ENCODE results near the gene EXOSC10. TPM values are rescaled to one million over a fixed set of nuclear protein-coding genes. Genes with fewer than 3 reads are reported as not detected.

EXOSC10 gene
- total RNA-seq, 2 donors from 2014 or later, result 78.5 to 78.9 TPM

DNA sequence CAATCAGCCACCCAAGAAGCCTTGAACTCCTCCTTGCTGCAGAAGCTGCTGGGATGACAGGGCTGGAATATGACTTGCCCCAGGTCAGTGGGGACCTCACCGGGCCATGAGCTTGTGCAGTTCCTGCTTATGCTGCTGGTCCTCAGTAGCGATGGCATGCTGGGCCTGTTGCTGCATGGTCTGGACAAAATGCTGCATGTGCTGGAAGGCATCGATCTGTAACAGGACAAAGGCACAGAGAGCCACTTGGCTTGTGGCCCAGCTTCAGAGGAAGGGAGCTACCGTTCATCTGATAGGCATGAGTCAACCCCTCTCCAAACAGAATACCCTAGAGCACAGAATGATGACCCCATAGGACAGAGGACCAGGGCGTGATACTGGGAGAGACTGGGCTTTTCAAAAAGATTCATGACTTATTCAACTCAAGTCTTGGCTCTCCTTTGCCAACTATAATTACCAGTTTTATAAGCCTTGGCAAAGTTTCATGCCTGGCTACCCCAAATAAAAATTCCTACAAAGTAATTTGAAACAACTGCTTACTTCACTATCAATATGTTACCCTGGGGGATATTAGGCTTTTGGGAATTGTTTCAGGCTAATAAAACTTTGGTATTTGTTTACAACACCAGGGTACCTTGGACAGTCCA lies 34.7 kb upstream of the EXOSC10 start:
- no peak overlapping the region for H3K4me3 ChIP-seq
- DNase-seq (ENCODE audit: low spot score) (no peak), ATAC-seq (ENCODE audit: insufficient number of reproducible peaks, low FRiP score, low read depth) (no peak)
- H3K36me3 ChIP-seq, result peaks cover 55% of the 10 kb centered on the region
- no peaks in the 10 kb centered on the region for H3K4me1 ChIP-seq (ENCODE audit: control insufficient read depth in 1 of 2, low read depth in 2 of 2)
- no peaks in the 10 kb centered on the region for H3K27me3 ChIP-seq (replicated peaks; ENCODE audit: insufficient read depth)
- TF ChIP-seq, protein P1, sequence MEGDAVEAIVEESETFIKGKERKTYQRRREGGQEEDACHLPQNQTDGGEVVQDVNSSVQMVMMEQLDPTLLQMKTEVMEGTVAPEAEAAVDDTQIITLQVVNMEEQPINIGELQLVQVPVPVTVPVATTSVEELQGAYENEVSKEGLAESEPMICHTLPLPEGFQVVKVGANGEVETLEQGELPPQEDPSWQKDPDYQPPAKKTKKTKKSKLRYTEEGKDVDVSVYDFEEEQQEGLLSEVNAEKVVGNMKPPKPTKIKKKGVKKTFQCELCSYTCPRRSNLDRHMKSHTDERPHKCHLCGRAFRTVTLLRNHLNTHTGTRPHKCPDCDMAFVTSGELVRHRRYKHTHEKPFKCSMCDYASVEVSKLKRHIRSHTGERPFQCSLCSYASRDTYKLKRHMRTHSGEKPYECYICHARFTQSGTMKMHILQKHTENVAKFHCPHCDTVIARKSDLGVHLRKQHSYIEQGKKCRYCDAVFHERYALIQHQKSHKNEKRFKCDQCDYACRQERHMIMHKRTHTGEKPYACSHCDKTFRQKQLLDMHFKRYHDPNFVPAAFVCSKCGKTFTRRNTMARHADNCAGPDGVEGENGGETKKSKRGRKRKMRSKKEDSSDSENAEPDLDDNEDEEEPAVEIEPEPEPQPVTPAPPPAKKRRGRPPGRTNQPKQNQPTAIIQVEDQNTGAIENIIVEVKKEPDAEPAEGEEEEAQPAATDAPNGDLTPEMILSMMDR (IDR thresholded peaks at IDR 0.05), result no peak
- no peak overlapping the region for H3K27ac ChIP-seq
- no peaks in the 10 kb centered on the region for H3K9me3 ChIP-seq

DNA sequence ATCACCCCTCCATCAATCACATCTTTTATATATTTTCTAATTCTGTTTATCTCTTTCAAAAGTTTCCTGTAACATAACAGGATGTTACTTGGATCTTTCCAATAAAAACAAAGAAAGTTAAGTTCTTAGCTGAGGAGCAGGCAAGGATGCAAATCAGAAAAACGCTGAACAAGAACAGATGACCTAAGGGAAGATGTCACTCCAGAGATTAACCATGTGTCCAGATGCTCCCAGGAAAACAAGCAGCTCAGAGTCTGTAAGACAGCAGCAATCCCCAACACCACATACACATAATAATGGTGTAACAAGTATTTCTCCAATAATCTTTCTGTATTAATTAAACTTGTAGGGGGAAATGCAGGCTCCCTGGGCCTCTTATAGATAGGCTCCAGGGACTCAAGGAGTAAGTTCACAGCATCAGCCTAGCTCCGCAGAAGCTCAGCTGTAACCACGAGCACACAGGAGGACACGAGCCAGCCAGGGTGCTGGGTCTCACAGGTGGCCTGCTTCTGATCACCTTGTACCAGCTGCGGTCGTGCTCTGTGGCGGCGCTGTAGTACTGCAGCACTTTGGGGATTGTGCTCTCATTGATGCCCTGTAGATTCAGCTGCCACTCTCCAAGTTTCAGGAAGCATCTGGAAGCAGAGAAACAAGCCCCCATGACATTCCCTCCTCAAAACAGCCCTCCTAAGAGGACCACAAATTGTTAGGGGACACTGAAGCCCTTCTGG lies 33.1 kb upstream of the EXOSC10 start:
- TF ChIP-seq, protein P1 (IDR thresholded peaks at IDR 0.05), result no peak
- H3K36me3 ChIP-seq, result peaks cover 57% of the 10 kb centered on the region
- no peak for ATAC-seq (ENCODE audit: insufficient number of reproducible peaks, low FRiP score, low read depth)
- no peaks in the 10 kb centered on the region for H3K9me3 ChIP-seq
- H3K27me3 ChIP-seq (replicated peaks; ENCODE audit: insufficient read depth), result no peaks in the 10 kb centered on the region
- H3K4me1 ChIP-seq (ENCODE audit: control insufficient read depth in 1 of 2, low read depth in 2 of 2), result no peaks in the 10 kb centered on the region
- DNase-seq (ENCODE audit: low spot score), result no peak
- H3K27ac ChIP-seq, result no peak overlapping the region
- no peak overlapping the region for H3K4me3 ChIP-seq

- TF ChIP-seq, protein P1 (IDR thresholded peaks at IDR 0.05), result no peak
- no peak for ATAC-seq (ENCODE audit: insufficient number of reproducible peaks, low FRiP score, low read depth)
- no peaks in the 10 kb centered on the region for H3K9me3 ChIP-seq
- peaks cover 63% of the 10 kb centered on the region for H3K36me3 ChIP-seq
- no peak overlapping the region for H3K27ac ChIP-seq
- no peak overlapping the region for H3K4me3 ChIP-seq
- H3K4me1 ChIP-seq (ENCODE audit: control insufficient read depth in 1 of 2, low read depth in 2 of 2), result no peaks in the 10 kb centered on the region
- no peak for DNase-seq (ENCODE audit: low spot score)
- no peaks in the 10 kb centered on the region for H3K27me3 ChIP-seq (replicated peaks; ENCODE audit: insufficient read depth)
Observed at GRCh38 chr1:11131816-11132215, 32.1 kb upstream of the EXOSC10 start.

DNA sequence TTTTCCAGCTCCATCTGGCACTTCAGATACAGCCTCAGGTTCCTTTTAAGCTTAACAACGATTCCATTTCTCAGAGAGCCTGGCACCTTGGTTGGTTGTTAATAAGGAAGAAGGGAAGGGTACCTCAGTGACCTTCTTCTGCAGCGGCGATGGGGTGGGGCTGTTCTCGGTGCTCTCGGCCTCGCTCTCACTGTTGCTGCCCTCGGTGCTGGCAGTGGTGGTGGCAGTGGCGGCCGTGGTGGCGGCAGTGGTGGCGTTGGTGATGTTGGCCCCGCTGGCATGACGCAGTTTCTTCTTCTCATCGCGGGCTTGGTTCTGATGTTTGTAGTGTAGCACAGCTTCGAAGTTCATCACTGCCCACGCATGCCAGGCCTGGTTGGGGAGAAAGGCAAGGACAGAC lies 30.7 kb upstream of the EXOSC10 start:
- Histone ChIP-seq H3K27me3 (replicated peaks; ENCODE audit: insufficient read depth) (no peaks in the 10 kb centered on the region), H3K36me3 (peaks cover 71% of the 10 kb centered on the region), H3K4me3 (no peak overlapping the region), H3K9me3 (no peaks in the 10 kb centered on the region), H3K4me1 (ENCODE audit: control insufficient read depth in 1 of 2, low read depth in 2 of 2) (no peaks in the 10 kb centered on the region), H3K27ac (no peak overlapping the region)
- ATAC-seq (ENCODE audit: insufficient number of reproducible peaks, low FRiP score, low read depth) (no peak), DNase-seq (ENCODE audit: low spot score) (no peak)
- TF ChIP-seq, protein P1 (IDR thresholded peaks at IDR 0.05), result no peak

GRCh38 chr1:11129649-11130390 lies 30.2 kb upstream of the EXOSC10 start:
- DNase-seq (ENCODE audit: low spot score) (no peak), ATAC-seq (ENCODE audit: insufficient number of reproducible peaks, low FRiP score, low read depth) (no peak)
- Histone ChIP-seq H3K9me3 (no peaks in the 10 kb centered on the region), H3K4me1 (ENCODE audit: control insufficient read depth in 1 of 2, low read depth in 2 of 2) (no peaks in the 10 kb centered on the region), H3K36me3 (peaks cover 75% of the 10 kb centered on the region), H3K27ac (no peak overlapping the region), H3K27me3 (replicated peaks; ENCODE audit: insufficient read depth) (no peaks in the 10 kb centered on the region), H3K4me3 (no peak overlapping the region)
- TF ChIP-seq, protein P1 (IDR thresholded peaks at IDR 0.05), result no peak
